Activated T-cell treated with anti-CD3 and anti-CD28 coated beads, Interleukin-2, amount 50 U/mL, for 48 hours (primary cell): ENCODE results near the gene ACP2.
"Not testable (repeated sequence)": the region's sequence is repeated elsewhere in the genome, so short reads cannot be mapped to it uniquely, and the experiment has no call there.

Source experiments
- DNase-seq, 2 experiments: peaks; one replicate each; pipeline ENCODE4 v3.0.0-alpha.2; 2020

ACP2 gene

DNA sequence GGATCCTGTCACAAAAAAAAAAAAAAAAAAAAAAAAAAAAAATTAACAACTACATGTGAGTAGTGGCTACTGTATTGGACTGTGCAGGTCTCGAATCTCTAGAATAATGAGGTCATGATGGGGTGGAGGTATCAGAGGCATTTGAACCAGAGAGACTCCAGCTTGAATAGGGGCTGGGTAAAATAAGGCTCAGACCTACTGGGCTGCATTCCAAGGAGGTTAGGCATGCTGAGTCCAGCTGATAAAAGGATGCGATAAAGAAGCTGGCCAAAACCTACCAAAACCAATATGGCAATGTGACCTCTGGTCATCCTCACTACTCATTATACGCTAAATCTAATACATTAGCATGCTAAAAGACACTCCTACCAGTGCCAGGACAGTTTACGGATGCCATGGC lies 56.5 kb downstream of the ACP2 start:
- DNase-seq = no peak

GRCh38 chr11:47191137-47191536 lies 57.5 kb downstream of the ACP2 start:
- not testable (repeated sequence) for DNase-seq
